Astrocyte of the spinal cord (primary cell): ENCODE data around the gene SFSWAP.
A peak's percentile ranks its signal among the peaks of the same experiment; 100 is the strongest.
"Not testable (repeated sequence)": the region's sequence is repeated elsewhere in the genome, so short reads cannot be mapped to it uniquely, and the experiment has no call there.

Source experiments
- DNase-seq: peaks from one replicate; pipeline ENCODE4 v3.0.0; 2011; ENCODE audit warnings: low read depth, low spot score
- H3K4me3 ChIP-seq: 2 replicates; pipeline ENCODE4 v1.5.1; 2011; ENCODE audit warnings: low read depth, mild to moderate bottlenecking, low read length, moderate library complexity
- CTCF ChIP-seq: IDR thresholded peaks from 2 replicates; pipeline ENCODE4 v1.5.1; 2012; ENCODE audit warnings: low read depth, mild to moderate bottlenecking, low read length, inconsistent platforms
- in situ Hi-C: cut with HindIII; loops from 2 replicates; pipeline ENCODE4 v1.10.0; 2017; ENCODE audit warnings: low sequenced_read_pairs

SFSWAP gene

GRCh38 chr12:131710464-131711457 is at the start of gene SFSWAP:
Gene SFSWAP, plus strand, starts transcription at chr12:131711090. Its CDS starts 140 bp downstream, at chr12:131711230.
- H3K4me3 ChIP-seq: peak within 1 kb of the TSS; percentile 100
- no peak for TF ChIP-seq CTCF
- DNase-seq: peak; percentile 88
- in situ Hi-C loops: no loop called here

DNA sequence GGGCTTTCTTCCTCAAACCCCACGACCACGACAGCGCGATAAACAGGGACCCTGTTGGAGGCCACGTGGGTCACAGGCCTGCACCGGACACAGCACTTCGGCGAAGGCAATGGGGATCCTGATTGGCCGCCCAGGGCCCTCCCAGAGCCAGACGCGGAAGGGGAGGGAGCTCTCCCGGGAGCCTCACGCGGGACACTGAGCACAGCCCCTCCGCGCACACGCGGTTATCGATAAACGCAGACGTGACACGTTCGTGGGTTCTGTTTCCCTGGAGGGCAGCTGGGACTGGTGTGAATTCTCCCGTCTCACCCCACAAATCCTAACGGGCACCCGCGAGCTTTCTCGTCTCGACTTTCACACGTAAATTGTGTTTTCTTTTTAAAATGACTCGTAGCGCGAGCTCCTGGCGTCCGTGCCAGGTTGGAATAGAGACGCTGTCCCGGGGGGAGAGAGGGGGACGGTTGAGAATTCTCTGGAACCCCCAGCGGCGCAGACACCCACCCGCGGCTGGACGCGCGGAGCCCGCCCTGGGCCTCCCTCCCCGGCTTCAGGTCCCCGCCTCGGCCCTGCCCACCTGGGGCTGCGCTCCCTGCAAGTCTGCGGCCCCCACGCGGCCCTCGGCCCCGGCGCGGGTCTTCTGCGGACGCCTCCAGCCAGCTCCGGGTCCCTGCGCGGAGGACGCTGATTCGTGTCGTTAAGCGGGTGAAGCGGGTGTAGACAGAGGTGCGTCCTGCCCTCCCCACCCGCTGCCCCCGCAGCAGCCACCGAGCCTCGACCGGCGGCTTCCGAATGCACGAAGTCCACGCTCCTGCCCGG is 49.5 kb upstream of the SFSWAP start:
- DNase-seq, H3K4me3 ChIP-seq, in situ Hi-C loops: not testable (repeated sequence)

- H3K4me3 ChIP-seq, in situ Hi-C loops, DNase-seq: not testable (repeated sequence)
Observed at GRCh38 chr12:131661986-131662288, 49.0 kb upstream of the SFSWAP start.

GRCh38 chr12:131662346-131662745 is 48.5 kb upstream of the SFSWAP start:
- H3K4me3 ChIP-seq, DNase-seq, in situ Hi-C loops: not testable (repeated sequence)

- H3K4me3 ChIP-seq, in situ Hi-C loops, DNase-seq: not testable (repeated sequence)
Observed at GRCh38 chr12:131665666-131666065, 45.2 kb upstream of the SFSWAP start.

- DNase-seq, H3K4me3 ChIP-seq, in situ Hi-C loops: not testable (repeated sequence)
Observed at GRCh38 chr12:131666486-131666885, 44.4 kb upstream of the SFSWAP start.

GRCh38 chr12:131666978-131667601 is 43.8 kb upstream of the SFSWAP start:
- DNase-seq, H3K4me3 ChIP-seq, in situ Hi-C loops: not testable (repeated sequence)

- no peak for TF ChIP-seq CTCF
- no peak for DNase-seq
- H3K4me3 ChIP-seq: no peak overlapping the region
- in situ Hi-C loops: no loop called here
Observed at GRCh38 chr12:131671276-131671675, 39.6 kb upstream of the SFSWAP start.

- no peak for DNase-seq
- no peak for TF ChIP-seq CTCF
- no peak overlapping the region for H3K4me3 ChIP-seq
- in situ Hi-C loops: no loop called here
Observed at GRCh38 chr12:131671871-131672270, 39.0 kb upstream of the SFSWAP start.
